Measurements from ENCODE around the gene CLIP3.

The CLIP3 gene

DNA sequence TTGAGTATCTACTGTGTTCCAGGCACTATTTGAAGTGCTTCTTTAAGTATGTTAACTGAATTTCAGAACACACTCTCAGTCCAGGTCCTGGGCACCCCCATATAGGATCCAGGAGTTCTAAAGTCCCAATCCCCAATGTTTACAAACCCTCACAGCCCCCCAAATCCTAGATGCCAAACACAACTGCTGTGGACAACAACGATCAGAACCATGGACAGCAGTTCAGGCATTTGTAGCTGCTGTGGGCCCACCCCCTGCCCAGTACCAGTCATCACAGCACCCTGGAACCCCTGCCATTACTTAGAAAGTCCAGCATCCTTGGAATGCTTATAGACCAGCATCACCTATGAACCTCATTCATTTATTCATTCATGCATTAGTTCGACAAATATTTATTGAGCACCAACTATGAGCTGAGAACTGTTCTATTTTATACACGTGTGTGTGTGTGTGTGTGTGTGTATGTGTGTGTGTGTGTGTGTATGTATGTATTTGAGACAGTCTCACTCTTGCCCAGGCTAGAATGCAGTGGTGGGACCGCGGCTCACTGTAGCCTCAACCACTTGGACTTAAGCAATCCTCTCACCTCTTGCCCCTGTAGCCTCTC, 57.0 kb downstream of the CLIP3 start:
- no peak overlapping the region for H3K4me3 ChIP-seq (ENCODE audit: control insufficient read depth, low read depth, low read length)
- peak; percentile 22 for DNase-seq (ENCODE audit: low read depth)
- TF ChIP-seq, protein P1, sequence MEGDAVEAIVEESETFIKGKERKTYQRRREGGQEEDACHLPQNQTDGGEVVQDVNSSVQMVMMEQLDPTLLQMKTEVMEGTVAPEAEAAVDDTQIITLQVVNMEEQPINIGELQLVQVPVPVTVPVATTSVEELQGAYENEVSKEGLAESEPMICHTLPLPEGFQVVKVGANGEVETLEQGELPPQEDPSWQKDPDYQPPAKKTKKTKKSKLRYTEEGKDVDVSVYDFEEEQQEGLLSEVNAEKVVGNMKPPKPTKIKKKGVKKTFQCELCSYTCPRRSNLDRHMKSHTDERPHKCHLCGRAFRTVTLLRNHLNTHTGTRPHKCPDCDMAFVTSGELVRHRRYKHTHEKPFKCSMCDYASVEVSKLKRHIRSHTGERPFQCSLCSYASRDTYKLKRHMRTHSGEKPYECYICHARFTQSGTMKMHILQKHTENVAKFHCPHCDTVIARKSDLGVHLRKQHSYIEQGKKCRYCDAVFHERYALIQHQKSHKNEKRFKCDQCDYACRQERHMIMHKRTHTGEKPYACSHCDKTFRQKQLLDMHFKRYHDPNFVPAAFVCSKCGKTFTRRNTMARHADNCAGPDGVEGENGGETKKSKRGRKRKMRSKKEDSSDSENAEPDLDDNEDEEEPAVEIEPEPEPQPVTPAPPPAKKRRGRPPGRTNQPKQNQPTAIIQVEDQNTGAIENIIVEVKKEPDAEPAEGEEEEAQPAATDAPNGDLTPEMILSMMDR (conservative IDR thresholded peaks at IDR 0.05; ENCODE audit: control insufficient read depth, insufficient read depth, low read depth, low read length): no peak

DNA sequence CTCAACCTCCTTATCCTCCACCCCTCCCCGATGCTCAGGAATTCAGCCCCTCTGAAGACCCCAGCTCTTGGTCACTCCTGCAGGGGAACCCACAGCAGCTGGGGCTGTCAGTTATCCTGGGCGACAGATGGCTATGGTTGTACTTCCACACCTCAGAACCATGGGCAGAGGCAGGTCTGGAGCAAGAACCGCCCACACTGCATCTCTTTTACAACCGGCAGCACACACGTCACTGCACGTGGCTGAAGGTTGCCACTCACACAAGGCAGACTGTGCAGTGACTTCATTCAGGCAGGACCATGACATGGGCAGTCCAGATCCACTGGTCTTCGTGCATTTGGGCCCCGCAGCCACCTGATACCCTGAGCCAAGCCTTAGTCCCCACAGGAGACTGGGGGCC, 59.2 kb downstream of the CLIP3 start:
- TF ChIP-seq, protein P1 (conservative IDR thresholded peaks at IDR 0.05; ENCODE audit: control insufficient read depth, insufficient read depth, low read depth, low read length): no peak
- H3K4me3 ChIP-seq (ENCODE audit: control insufficient read depth, low read depth, low read length): no peak overlapping the region
- no peak for DNase-seq (ENCODE audit: low read depth)

DNA sequence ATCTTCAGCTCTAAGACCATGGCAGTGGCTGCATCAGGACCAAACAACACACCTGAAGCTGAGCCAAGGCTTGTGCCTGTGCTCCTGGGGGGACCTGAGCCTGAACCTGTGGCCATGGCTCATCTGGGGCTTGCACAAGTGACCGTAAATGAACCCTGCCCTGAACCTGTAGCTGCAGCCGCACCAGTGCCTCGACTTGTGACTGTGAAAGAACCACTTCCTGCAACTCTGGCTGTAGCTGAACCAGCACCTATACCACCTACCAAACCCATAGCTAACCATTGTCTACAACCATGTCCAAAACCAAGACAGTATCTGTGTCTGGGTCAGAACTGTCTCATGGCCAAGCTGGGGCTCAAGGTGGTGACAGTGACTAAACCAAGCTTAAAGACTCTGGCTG, 65.9 kb downstream of the CLIP3 start:
- TF ChIP-seq, protein P1 (conservative IDR thresholded peaks at IDR 0.05; ENCODE audit: control insufficient read depth, insufficient read depth, low read depth, low read length): no peak
- H3K4me3 ChIP-seq (ENCODE audit: control insufficient read depth, low read depth, low read length): no peak overlapping the region
- DNase-seq (ENCODE audit: low read depth): no peak
